Dermis blood vessel endothelial cell (primary cell): Measurements from ENCODE around the gene DLGAP1. TPM values are rescaled to one million over a fixed set of nuclear protein-coding genes. Genes with fewer than 3 reads are reported as not detected.

ENCODE experiments used
- DNase-seq: peaks from one replicate; pipeline ENCODE4 v3.0.0; 2010
- total RNA-seq: library from RNA; depleted of rRNA; stranded (reverse); fragments of >200 nt; gene quantifications from 2 replicates; pipeline ENCODE4 v1.2.3, GENCODE V29; 2014

The DLGAP1 gene
- total RNA-seq, 1 donor from 2014 or later: 0.17 TPM

DNA sequence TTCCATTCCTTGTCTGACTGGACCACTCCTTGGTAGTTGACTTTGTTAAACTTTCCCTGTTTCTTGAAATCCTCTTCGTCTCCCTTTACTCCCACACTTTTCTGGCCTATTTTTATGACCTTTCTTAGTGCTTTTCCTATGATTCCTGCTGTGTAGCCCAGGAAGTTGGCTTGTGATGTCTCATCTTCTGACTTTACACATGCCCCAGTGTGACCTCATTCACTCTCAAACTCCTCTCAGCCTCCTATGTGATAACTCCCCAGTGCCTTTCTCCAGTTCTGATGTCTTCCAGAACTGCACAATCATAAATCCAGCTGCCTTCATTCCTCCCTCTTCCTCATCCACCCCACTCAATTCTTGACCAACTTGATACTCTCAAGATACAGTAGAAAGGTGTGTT is 597.6 kb downstream of the DLGAP1 start:
- no peak for DNase-seq

- DNase-seq: no peak
Observed at GRCh38 chr18:3855966-3856365, 599.1 kb downstream of the DLGAP1 start.

- no peak for DNase-seq
Observed at GRCh38 chr18:3852321-3852720, 602.8 kb downstream of the DLGAP1 start.

- no peak for DNase-seq
Observed at GRCh38 chr18:3851159-3851558, 603.9 kb downstream of the DLGAP1 start.

DNA sequence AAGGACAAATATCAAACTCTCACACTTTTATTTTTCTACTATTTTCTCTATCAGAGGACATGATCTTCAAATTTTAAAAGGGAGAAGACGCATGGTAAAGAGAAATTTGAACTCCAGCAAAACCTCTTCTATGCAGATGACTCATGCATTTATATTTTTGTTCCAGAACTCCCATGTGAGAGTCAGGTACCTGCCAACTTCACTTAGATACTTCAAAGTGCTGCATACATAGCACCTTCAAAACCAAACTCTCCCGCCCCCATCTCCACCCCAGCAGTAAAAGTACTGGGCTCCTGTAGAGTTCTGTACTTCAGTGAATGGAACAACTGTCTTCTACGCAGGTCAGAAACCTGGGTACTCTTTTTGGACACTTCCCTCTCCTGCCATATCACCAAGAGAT is 606.8 kb downstream of the DLGAP1 start:
- no peak for DNase-seq

DNA sequence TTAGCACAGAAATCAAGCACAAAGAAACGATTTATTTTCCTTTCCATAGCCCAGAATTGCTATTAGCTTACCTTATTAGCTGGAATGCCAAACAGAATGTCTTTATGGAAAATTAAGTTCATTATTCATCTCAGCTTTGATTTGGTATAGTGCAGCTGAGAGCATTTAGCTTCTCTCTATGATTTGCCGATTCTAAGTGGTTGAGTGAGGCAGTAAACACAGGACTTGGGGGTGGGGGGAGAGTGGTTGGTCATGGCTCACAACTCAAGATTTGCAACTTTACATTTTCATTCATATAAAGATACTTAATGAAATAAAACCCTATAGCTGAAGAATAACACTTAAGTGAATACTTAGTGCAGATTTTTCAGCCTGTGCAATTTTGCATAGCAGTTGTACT is 609.9 kb downstream of the DLGAP1 start:
- DNase-seq: no peak

- DNase-seq: no peak
Observed at GRCh38 chr18:3842844-3843243, 612.3 kb downstream of the DLGAP1 start.

- no peak for DNase-seq
Observed at GRCh38 chr18:3840766-3841165, 614.3 kb downstream of the DLGAP1 start.

DNA sequence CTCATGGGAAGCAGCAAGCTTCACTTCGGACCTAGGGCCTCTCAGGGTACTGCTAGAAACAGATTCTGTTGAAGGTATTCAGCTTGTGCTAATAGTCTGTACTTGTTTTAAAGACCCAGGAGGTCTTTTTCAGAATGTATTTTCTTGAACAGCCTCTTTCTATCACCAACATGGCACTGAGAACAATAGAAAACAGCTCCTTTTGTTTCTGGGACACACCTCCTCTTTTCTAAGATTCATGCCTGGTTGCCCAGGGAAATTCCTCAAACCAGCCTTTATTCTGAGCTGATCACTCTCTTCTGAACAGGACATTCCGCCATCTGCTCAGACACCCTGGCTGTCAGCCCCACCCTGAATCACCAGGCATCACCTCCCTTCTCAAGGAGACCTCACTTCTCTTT is 615.5 kb downstream of the DLGAP1 start:
- DNase-seq: no peak

- no peak for DNase-seq
Observed at GRCh38 chr18:3836483-3837335, 618.4 kb downstream of the DLGAP1 start.

- DNase-seq: no peak
Observed at GRCh38 chr18:3832025-3832638, 623.0 kb downstream of the DLGAP1 start.

DNA sequence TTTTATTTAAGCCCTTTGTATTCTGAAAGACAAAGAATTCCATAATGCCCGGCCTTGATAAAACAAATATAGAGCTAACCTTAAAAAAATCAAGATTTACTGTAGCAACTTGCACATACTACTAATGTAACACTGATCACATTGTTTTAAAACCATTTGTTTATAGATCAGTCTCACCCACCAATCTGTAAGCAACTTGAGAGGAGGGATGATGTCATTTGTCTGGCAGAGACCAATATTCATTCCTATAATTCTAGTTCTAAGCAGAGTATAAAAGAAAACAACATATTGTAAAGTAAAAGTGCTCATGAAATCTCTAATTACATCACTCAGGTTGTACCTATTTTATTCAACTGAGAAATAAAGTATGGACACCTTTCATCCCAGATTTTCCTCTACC is 624.5 kb downstream of the DLGAP1 start:
- DNase-seq: no peak

DNA sequence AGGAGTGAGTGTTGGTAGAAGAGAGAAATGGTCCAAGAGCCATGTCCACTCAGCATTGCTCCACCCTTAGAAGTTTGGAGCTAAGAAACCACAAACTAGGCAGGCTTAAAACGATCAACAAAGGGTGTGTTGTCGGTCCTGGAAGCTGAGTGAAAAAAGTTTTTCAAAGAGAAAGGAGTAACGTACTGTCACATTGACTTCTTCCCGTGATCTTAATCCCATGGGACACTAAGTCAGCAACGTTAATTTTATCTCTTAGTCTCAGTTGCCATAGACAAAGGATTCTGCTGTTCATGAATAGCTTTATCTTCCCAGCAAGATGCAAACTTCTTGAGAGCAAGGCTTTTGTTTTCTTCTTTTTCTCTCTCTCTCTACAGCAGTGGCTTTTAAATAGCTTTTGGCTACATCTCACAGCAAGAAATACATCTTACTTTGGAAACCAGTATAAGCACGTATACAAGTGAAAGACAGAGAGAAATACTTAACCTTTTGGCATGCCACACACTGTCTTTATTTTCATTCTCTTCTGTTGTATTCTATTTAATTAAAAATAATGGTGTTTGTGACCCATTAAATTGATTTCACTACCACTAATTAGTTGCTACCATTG is 627.8 kb downstream of the DLGAP1 start:
- DNase-seq: no peak

DNA sequence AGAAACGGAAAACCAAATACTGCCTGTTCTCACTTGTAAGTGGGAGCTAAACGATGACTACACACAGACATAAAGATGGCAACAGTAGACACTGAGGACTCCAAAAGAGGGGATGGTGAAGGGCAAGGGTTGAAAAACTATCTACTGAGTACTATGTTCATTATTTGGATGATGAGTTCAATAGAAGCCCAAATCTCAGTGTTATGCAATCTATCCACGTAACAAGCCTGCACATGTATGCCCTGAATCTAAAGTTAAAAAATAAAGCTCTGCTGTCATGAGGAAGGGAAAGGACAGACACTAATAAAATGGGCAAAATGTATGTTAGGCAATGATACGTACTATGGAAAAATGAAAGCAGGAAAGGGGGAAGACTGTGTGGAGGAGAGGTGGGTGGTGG is 629.1 kb downstream of the DLGAP1 start:
- no peak for DNase-seq

- DNase-seq: no peak
Observed at GRCh38 chr18:3824101-3824500, 631.0 kb downstream of the DLGAP1 start.

- no peak for DNase-seq
Observed at GRCh38 chr18:3823073-3823472, 632.0 kb downstream of the DLGAP1 start.

DNA sequence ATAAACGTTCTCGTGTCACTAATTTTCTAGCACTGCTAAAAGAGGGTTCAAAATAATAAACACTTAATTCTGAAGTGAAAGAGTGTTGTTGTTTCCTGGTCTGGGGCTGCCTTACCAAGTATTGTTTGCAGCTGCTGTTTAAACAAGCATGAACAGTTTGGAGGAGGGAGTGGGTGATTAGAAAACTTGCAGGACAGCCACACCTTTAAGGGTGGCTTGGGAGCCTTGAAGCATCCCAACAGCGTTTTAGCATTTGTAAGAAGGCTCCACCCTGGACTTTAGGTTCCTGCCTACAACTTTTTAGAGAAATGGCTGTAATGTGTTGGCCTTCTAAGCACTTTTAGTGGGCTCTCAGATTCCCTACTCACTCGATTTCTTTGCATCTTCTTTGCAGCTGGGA is 633.6 kb downstream of the DLGAP1 start:
- no peak for DNase-seq

DNA sequence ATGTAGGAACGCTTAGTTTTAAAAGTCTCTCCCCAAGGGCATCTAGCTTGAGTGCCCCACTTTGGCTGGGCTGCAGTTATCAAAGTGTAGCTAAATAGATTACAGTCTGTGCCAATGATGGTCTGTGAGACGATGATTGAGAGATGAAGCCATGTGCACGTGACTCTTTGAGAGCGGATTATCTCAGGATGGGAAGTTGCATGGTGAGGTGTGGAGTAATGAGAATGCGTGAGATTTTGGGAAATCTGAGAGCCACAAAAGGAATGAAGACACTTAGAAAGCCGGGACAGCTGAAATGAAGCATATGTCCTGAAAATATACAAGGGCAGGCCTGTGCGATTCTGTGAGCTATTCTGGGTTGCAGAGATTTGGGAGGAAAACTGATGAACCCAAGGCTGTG is 635.1 kb downstream of the DLGAP1 start:
- no peak for DNase-seq

DNA sequence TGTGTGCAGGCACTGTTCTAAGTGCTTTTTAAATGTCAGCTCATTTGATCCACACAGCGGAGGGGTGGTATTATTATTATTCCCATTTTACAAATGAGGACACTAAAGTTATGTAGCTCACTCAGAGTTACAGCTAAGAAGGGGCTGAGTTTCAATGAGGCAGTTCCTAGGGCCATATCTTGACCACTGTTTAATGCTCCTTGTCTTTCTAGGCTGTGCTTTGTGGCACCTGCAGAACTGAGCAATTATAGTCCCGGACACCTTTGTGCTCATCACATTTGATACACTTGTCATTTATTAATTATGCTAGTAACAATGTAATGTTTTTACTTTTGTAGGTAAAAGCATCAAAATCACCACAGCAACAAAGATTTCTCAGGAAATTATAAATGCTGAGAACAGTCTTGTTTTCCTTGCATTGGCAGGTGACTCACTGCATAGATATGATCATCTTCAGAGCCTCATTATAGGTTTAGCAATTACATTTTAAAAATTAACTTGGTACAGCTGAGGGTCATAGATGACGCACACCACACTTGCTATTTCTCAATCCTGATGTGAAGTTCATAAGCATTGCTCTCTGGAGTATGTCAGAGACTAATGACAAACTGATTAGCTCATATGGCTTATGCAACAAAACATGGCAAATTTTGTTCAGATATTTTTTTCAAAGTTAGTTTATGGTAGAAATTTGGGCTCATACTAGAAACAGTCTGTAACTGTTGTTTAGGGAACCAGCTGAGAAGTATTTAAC is 638.3 kb downstream of the DLGAP1 start:
- peak; percentile 88 for DNase-seq

- no peak for DNase-seq
Observed at GRCh38 chr18:3815991-3816390, 639.1 kb downstream of the DLGAP1 start.

- DNase-seq: no peak
Observed at GRCh38 chr18:3814816-3815215, 640.3 kb downstream of the DLGAP1 start.

GRCh38 chr18:3810296-3810695 is 644.8 kb downstream of the DLGAP1 start:
- DNase-seq: no peak
